Adrenal gland (tissue), 12 donors: Measurements from ENCODE around the gene TMEM43. TPM values are rescaled to one million over a fixed set of nuclear protein-coding genes. Genes with fewer than 3 reads are reported as not detected.

Experiments
- DNase-seq, 7 donors: peaks; one replicate each; pipeline ENCODE4 v3.0.0-alpha.2; 2019 to 2020
- H3K27ac ChIP-seq, 5 donors: fragments of 200-600 bp; sonication (generic) in 4 of 5; 1 replicate in 3 of 5; 2 replicates in 2 of 5; pipeline versions ENCODE4 v1.5.1 to v1.8.0; 2016 to 2020; ENCODE audit warnings: mild to moderate bottlenecking in 1 of 5
- H3K27me3 ChIP-seq: fragments of 200-600 bp; 2 replicates; pipeline ENCODE4 v1.8.0; 2021
- H3K36me3 ChIP-seq, 2 donors: fragments of 200-600 bp; replicated peaks in 1 of 2; 1 replicate in 1 of 2; 2 replicates in 1 of 2; pipeline versions ENCODE4 v1.5.1 to v1.8.0; 2018 to 2022
- H3K4me1 ChIP-seq, 2 donors: fragments of 200-600 bp; replicated peaks in 1 of 2; 1 replicate in 1 of 2; 2 replicates in 1 of 2; pipeline versions ENCODE4 v1.5.1 to v1.8.0; 2018 to 2021
- H3K4me3 ChIP-seq, 4 donors: fragments of 200-600 bp; sonication (generic) in 3 of 4; one replicate each; pipeline ENCODE4 v1.5.1; 2016 to 2018
- H3K9me3 ChIP-seq, 3 donors: fragments of 200-600 bp; sonication (generic) in 1 of 3; replicated peaks in 1 of 3; 1 replicate in 2 of 3; 2 replicates in 1 of 3; pipeline versions ENCODE4 v1.5.1 to v1.8.0; 2016 to 2021
- CTCF ChIP-seq, 6 experiments: fragments of 450-650 bp in 4 of 6; fragments of 200-600 bp in 2 of 6; sonication (generic) in 1 of 6; IDR thresholded peaks; 1 replicate in 5 of 6; 2 replicates in 1 of 6; pipeline versions ENCODE4 v1.5.1 to v1.8.0; 2016 to 2021; ENCODE audit warnings: antibody characterized with exemption in 6 of 6, mild to moderate bottlenecking in 2 of 6, moderate library complexity in 1 of 6
- POLR2A ChIP-seq, 2 donors: fragments of 450-650 bp; IDR thresholded peaks; one replicate each; pipeline ENCODE4 v1.6.1; 2017; ENCODE audit warnings: antibody characterized with exemption in 2 of 2, mild to moderate bottlenecking in 2 of 2, moderate library complexity in 1 of 2
- WGBS, 4 donors: extraction: QIAGEN DNeasy Blood & Tissue Kit in 2 of 4; methylation state at CpG; one replicate each; pipeline versions ENCODE4 v1.1.5 to v1.1.7; 2013 to 2017; 5-methylcytosine and 5-hydroxymethylcytosine counted together
- intact Hi-C, 2 donors: fragments of 100-400 bp; cut with DNase I; formaldehyde crosslinking; loops; one replicate each; pipeline versions ENCODE4 v1.14.1 to v1.15.0; 2022 to 2023
- polyA plus RNA-seq, 3 donors: library from polyadenylated mRNA; stranded (reverse); fragments of 200-250 nt in 2 of 3; fragments of 350-450 nt in 1 of 3; fragmentation: Illumina TruSeq in 1 of 3; extraction: RNeasy Lipid Tissue Mini Kit (QIAGEN cat#74804) in 1 of 3; gene quantifications; one replicate each; pipeline ENCODE4 v1.2.3, GENCODE V29; 2013 to 2014
- total RNA-seq, 9 donors: library from RNA; depleted of rRNA in 4 of 9; stranded (reverse); fragments of >200 nt in 4 of 9; fragments of 120-200 nt in 1 of 9; fragmentation: NEBNext Ultra II Directional in 1 of 9; extraction: Animal tissue kit (Norgen Biotek cat#: 25700) in 1 of 9; gene quantifications; one replicate each; pipeline versions ENCODE4 v1.1.0 to v1.2.4, GENCODE V29; 2013 to 2023
- donor health status: healthy with polysubstance abuse.
- donor health status: Bipolar disorder and iron deficiency.
- donor health status: DM: yes; HTN: yes; CAD: no.
- donor health status: DM: no; HTN: no; CAD: no.
- donor health status: DM: no; HTN: no; CAD: no.
- donor health status: DM: yes; HTN: yes; CAD: no.

The TMEM43 gene
- total and polyA plus RNA-seq, 12 donors = 40.0 to 79.1 (median 56.5) TPM

- H3K27me3 ChIP-seq = no peaks in the 10 kb centered on the region
- intact Hi-C loops = no loop called here
- 87 to 95% (median 92%) methylated on average over 9 of the region's 9 CpGs for WGBS, 4 donors
- no peaks in the 10 kb centered on the region for H3K9me3 ChIP-seq
- peak in 1 of 7 donors; percentile 58 for DNase-seq
- H3K4me3 ChIP-seq = peak overlapping the region in 1 of 4 donors; percentile 28
- peaks cover 30 to 42% of the 10 kb centered on the region in 2 donors for H3K4me1 ChIP-seq
- no peak for TF ChIP-seq CTCF (IDR thresholded peaks at IDR 0.05)
- TF ChIP-seq POLR2A (IDR thresholded peaks at IDR 0.05) = no peak
- peaks cover 0 to 46% of the 10 kb centered on the region in 2 donors for H3K36me3 ChIP-seq
- peak overlapping the region; percentile 22 to 91 (median 84) for H3K27ac ChIP-seq
Measured at GRCh38 chr3:14145236-14145635, 20.4 kb downstream of the TMEM43 start.

- no peaks in the 10 kb centered on the region for H3K9me3 ChIP-seq
- DNase-seq = peak in 1 of 7 donors; percentile 52
- 88 to 92% (median 91%) methylated on average over 5 to 10 of the region's 10 CpGs for WGBS, 4 donors
- no peaks in the 10 kb centered on the region for H3K27me3 ChIP-seq
- peaks cover 0 to 40% of the 10 kb centered on the region in 2 donors for H3K36me3 ChIP-seq
- intact Hi-C loops = no loop called here
- no peak overlapping the region for H3K4me3 ChIP-seq
- H3K4me1 ChIP-seq = peaks cover 30 to 42% of the 10 kb centered on the region in 2 donors
- TF ChIP-seq POLR2A (IDR thresholded peaks at IDR 0.05) (no peak), CTCF (IDR thresholded peaks at IDR 0.05) (no peak)
- peak overlapping the region in 3 of 5 donors; percentile 84 to 91 (median 88) for H3K27ac ChIP-seq
Measured at GRCh38 chr3:14145670-14146380, 21.0 kb downstream of the TMEM43 start.

GRCh38 chr3:14146381-14147065 lies 21.7 kb downstream of the TMEM43 start:
- H3K4me3 ChIP-seq = no peak overlapping the region
- peaks cover 30 to 42% of the 10 kb centered on the region in 2 donors for H3K4me1 ChIP-seq
- DNase-seq = no peak
- no peaks in the 10 kb centered on the region for H3K27me3 ChIP-seq
- H3K9me3 ChIP-seq = no peaks in the 10 kb centered on the region
- H3K36me3 ChIP-seq = peaks cover 0 to 39% of the 10 kb centered on the region in 2 donors
- TF ChIP-seq CTCF (IDR thresholded peaks at IDR 0.05) = no peak
- TF ChIP-seq POLR2A (IDR thresholded peaks at IDR 0.05) = no peak
- intact Hi-C loops = no loop called here
- 90 to 92% (median 92%) methylated on average over 8 to 10 of the region's 10 CpGs for WGBS, 4 donors
- peak overlapping the region in 3 of 5 donors; percentile 17 to 33 (median 20) for H3K27ac ChIP-seq

GRCh38 chr3:14147066-14147435 lies 22.2 kb downstream of the TMEM43 start:
- H3K27ac ChIP-seq = peak overlapping the region in 3 of 5 donors; percentile 20 to 33 (median 27)

More at GRCh38 chr3:14147066-14147435, 22.2 kb downstream of the TMEM43 start:
- no peak for TF ChIP-seq CTCF (IDR thresholded peaks at IDR 0.05)
- TF ChIP-seq POLR2A (IDR thresholded peaks at IDR 0.05) = no peak
- no peaks in the 10 kb centered on the region for H3K9me3 ChIP-seq
- no peaks in the 10 kb centered on the region for H3K27me3 ChIP-seq
- peaks cover 30 to 42% of the 10 kb centered on the region in 2 donors for H3K4me1 ChIP-seq
- peak in 4 of 7 donors; percentile 42 to 69 (median 55) for DNase-seq
- intact Hi-C loops = no loop called here
- WGBS, 4 donors = 34 to 48% (median 44%) methylated on average over 4 to 5 of the region's 5 CpGs
- H3K36me3 ChIP-seq = peaks cover 0 to 39% of the 10 kb centered on the region in 2 donors
- no peak overlapping the region for H3K4me3 ChIP-seq
